Measurements from ENCODE around the gene MYO6.

MYO6 gene

DNA sequence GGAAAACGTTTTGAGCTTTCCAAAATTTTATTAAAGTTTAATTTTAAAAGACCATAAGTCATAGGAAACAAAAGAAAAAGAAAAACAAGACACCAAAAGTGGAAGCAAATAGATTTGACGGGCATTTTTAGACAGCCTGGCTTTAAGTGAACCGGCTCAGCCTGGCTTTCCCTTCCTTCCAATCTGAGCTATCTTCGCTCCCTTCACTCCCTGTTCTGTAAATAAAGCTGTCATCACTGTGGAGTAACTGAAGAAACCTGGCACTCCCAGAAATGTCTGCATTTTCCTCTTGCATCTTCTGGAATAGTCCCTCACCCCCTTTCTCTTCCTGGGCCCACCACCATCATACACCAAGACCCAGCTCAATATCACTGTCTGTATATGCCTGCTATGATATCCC lies 191.5 kb downstream of the MYO6 start:
- no peak for TF ChIP-seq FOXM1 (IDR thresholded peaks at IDR 0.05; ENCODE audit: borderline replicate concordance, low read depth)
- TF ChIP-seq, protein P1, sequence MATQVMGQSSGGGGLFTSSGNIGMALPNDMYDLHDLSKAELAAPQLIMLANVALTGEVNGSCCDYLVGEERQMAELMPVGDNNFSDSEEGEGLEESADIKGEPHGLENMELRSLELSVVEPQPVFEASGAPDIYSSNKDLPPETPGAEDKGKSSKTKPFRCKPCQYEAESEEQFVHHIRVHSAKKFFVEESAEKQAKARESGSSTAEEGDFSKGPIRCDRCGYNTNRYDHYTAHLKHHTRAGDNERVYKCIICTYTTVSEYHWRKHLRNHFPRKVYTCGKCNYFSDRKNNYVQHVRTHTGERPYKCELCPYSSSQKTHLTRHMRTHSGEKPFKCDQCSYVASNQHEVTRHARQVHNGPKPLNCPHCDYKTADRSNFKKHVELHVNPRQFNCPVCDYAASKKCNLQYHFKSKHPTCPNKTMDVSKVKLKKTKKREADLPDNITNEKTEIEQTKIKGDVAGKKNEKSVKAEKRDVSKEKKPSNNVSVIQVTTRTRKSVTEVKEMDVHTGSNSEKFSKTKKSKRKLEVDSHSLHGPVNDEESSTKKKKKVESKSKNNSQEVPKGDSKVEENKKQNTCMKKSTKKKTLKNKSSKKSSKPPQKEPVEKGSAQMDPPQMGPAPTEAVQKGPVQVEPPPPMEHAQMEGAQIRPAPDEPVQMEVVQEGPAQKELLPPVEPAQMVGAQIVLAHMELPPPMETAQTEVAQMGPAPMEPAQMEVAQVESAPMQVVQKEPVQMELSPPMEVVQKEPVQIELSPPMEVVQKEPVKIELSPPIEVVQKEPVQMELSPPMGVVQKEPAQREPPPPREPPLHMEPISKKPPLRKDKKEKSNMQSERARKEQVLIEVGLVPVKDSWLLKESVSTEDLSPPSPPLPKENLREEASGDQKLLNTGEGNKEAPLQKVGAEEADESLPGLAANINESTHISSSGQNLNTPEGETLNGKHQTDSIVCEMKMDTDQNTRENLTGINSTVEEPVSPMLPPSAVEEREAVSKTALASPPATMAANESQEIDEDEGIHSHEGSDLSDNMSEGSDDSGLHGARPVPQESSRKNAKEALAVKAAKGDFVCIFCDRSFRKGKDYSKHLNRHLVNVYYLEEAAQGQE (IDR thresholded peaks at IDR 0.05; ENCODE audit: low read depth): no peak
- TF ChIP-seq TEAD4 (IDR thresholded peaks at IDR 0.05): no peak
- no peak for TF ChIP-seq ZBTB7A (IDR thresholded peaks at IDR 0.05; ENCODE audit: low read depth)
- TF ChIP-seq CREB1 (IDR thresholded peaks at IDR 0.05; ENCODE audit: low read depth): no peak
- no peak for TF ChIP-seq EP300 (IDR thresholded peaks at IDR 0.05; ENCODE audit: borderline replicate concordance)
- TF ChIP-seq YY1 (IDR thresholded peaks at IDR 0.05; ENCODE audit: low read depth): no peak
- no peak for TF ChIP-seq RAD21 (IDR thresholded peaks at IDR 0.05; ENCODE audit: low read depth)
- TF ChIP-seq, protein P2, sequence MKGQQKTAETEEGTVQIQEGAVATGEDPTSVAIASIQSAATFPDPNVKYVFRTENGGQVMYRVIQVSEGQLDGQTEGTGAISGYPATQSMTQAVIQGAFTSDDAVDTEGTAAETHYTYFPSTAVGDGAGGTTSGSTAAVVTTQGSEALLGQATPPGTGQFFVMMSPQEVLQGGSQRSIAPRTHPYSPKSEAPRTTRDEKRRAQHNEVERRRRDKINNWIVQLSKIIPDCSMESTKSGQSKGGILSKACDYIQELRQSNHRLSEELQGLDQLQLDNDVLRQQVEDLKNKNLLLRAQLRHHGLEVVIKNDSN (IDR thresholded peaks at IDR 0.05): no peak
- TF ChIP-seq EGR1 (IDR thresholded peaks at IDR 0.05): no peak
- no peak for TF ChIP-seq TAF1 (IDR thresholded peaks at IDR 0.05; ENCODE audit: low read depth)
- no peak for TF ChIP-seq NFIC (IDR thresholded peaks at IDR 0.05)

DNA sequence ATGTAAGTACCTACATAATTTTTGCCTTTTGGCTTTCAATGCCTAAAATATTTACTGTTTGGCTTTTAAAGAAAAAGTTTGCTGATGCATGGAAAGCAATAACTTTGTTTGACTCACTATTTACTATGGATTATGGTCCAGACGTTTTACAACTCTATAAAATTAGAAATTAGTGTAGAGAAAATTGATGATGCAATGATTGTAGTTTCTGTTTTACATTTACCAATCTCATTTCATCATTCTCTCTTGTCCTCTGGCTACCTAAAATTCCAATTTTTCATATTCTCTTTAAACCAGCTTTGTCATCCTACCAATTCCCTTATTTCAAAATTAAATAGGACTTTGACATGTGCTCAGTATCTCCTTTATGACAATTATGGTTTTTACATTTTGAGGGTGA lies 192.5 kb downstream of the MYO6 start:
- no peak for TF ChIP-seq TAF1 (IDR thresholded peaks at IDR 0.05; ENCODE audit: low read depth)
- TF ChIP-seq, protein P3, sequence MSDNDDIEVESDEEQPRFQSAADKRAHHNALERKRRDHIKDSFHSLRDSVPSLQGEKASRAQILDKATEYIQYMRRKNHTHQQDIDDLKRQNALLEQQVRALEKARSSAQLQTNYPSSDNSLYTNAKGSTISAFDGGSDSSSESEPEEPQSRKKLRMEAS (IDR thresholded peaks at IDR 0.05): no peak
- no peak for TF ChIP-seq YY1 (IDR thresholded peaks at IDR 0.05; ENCODE audit: low read depth)

DNA sequence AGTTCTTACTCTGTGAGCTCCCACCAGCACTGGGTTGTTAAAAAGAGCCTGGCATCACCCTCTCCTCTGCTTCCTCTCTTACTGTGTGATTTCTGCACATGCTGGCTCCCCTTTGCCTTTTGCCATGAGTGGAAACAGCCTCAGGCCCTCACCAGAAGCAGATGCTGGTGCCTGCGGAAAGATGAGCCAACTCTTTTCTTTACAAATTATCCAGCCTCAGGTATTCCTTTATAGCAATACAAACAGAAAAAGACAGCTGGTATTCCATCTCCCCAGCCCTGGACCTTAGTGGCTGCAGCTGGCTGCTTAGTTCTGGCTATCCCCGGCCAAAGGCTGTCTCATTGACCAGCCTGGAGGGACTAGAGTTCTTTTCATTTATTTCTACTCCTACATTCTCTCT lies 194.3 kb downstream of the MYO6 start:
- TF ChIP-seq TEAD4 (IDR thresholded peaks at IDR 0.05): no peak
- no peak for TF ChIP-seq YY1 (IDR thresholded peaks at IDR 0.05; ENCODE audit: low read depth)
- no peak for TF ChIP-seq FOXM1 (IDR thresholded peaks at IDR 0.05; ENCODE audit: borderline replicate concordance, low read depth)
- TF ChIP-seq ZBTB7A (IDR thresholded peaks at IDR 0.05; ENCODE audit: low read depth): no peak
- TF ChIP-seq RAD21 (IDR thresholded peaks at IDR 0.05; ENCODE audit: low read depth): no peak
- no peak for TF ChIP-seq CEBPB (IDR thresholded peaks at IDR 0.05)
- TF ChIP-seq EGR1 (IDR thresholded peaks at IDR 0.05): no peak
- TF ChIP-seq, protein P1 (IDR thresholded peaks at IDR 0.05; ENCODE audit: low read depth): no peak

DNA sequence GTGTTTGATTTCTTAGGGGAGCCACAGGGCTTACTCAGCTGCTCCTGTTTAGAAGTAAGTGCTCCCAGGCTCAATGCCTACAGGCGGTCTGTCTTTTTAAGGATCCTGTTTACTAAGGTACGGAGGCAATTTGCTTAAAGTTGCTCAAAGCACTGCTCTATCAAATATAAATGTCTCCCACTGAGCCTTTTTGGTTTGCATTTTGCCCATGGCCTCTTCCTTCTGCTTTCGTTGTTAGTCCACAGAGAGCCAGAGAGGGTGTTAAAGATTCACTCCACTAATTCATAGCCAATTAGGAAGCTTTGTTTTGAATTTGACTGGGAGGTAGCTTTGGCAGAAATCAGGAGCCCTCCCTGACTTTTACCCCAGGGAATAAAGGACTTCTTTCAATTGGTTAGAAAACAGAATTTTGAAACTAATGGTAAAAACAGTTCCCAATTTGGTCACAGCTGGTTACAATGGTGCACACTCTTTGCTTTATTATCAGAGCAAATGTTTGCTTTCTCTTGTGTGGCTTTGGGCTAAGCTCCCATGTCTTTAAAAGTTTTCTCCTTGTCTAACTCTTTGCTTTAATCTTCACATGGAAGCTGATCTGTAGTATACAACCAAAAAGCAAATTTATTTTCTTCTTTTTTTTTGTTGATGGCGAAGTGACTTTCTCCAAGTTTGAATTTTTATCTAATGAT lies 197.2 kb downstream of the MYO6 start:
- TF ChIP-seq NFIC (IDR thresholded peaks at IDR 0.05) (no peak), CEBPB (IDR thresholded peaks at IDR 0.05) (no peak), ZBTB7A (IDR thresholded peaks at IDR 0.05; ENCODE audit: low read depth) (no peak), TAF1 (IDR thresholded peaks at IDR 0.05; ENCODE audit: low read depth) (no peak), TEAD4 (IDR thresholded peaks at IDR 0.05) (no peak), CREB1 (IDR thresholded peaks at IDR 0.05; ENCODE audit: low read depth) (no peak), EGR1 (IDR thresholded peaks at IDR 0.05) (no peak)
- TF ChIP-seq, protein P1 (IDR thresholded peaks at IDR 0.05; ENCODE audit: low read depth): no peak
- TF ChIP-seq, protein P2 (IDR thresholded peaks at IDR 0.05): no peak
- TF ChIP-seq, protein P3 (IDR thresholded peaks at IDR 0.05): no peak

DNA sequence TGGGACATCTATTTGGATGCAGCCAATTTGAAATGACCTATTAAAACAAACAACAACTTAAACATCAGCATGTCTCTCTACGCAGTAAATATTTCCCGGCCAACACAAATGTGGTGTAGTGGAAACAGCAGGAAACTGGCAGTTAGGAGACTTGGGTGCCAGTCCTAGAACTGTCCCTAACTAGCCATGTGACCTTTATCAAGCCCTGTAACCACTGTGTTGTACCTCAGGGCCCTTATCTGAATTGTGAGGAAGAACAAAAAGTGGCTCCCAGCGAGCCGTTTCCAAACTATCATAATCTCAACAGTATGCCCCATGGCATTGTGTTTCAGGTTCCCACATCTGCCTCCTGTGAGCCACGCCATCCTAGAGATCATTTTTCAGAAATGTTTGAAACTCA lies 198.9 kb downstream of the MYO6 start:
- TF ChIP-seq EGR1 (IDR thresholded peaks at IDR 0.05) (no peak), NFIC (IDR thresholded peaks at IDR 0.05) (no peak), EP300 (IDR thresholded peaks at IDR 0.05; ENCODE audit: borderline replicate concordance) (no peak), TAF1 (IDR thresholded peaks at IDR 0.05; ENCODE audit: low read depth) (no peak), CREB1 (IDR thresholded peaks at IDR 0.05; ENCODE audit: low read depth) (no peak)
- TF ChIP-seq, protein P2 (IDR thresholded peaks at IDR 0.05): no peak
- TF ChIP-seq, protein P1 (IDR thresholded peaks at IDR 0.05; ENCODE audit: low read depth): no peak

Data from Ishikawa (cell line).